GM23338 (cell line): ENCODE data around the gene ACTG2. TPM values are rescaled to one million over a fixed set of nuclear protein-coding genes. Genes with fewer than 3 reads are reported as not detected.

Experiments used
- ATAC-seq: fragments of 200-7000 bp; cut with Tn5 transposase; 3 replicates; pipeline ENCODE4 v1.9.1; 2020
- DNase-seq: peaks from one replicate; pipeline ENCODE4 v3.0.0-alpha.2; 2015; ENCODE audit warnings: low spot score
- H2AFZ ChIP-seq: fragments of 200-600 bp; sonication (generic); 2 replicates; pipeline ENCODE4 v1.8.0; 2016; ENCODE audit warnings: antibody characterized with exemption, mild to moderate bottlenecking, moderate library complexity
- H3F3A ChIP-seq: fragments of 200-600 bp; sonication (generic); replicated peaks from 2 replicates; pipeline ENCODE4 v1.8.0; 2017; ENCODE audit warnings: antibody characterized with exemption, mixed run types, low read depth
- H3K27ac ChIP-seq: fragments of 200-600 bp; sonication (generic); 2 replicates; pipeline ENCODE4 v1.6.1; 2016; ENCODE audit warnings: low read depth
- H3K27me3 ChIP-seq: fragments of 200-600 bp; sonication (generic); 2 replicates; pipeline ENCODE4 v1.8.0; 2016; ENCODE audit warnings: mild to moderate bottlenecking, mixed run types, moderate library complexity; ENCODE audit not compliant: insufficient read depth
- H3K36me3 ChIP-seq: fragments of 200-600 bp; sonication (generic); 2 replicates; pipeline ENCODE4 v1.8.0; 2016; ENCODE audit warnings: mild to moderate bottlenecking; ENCODE audit not compliant: insufficient read depth
- H3K4me1 ChIP-seq: fragments of 200-600 bp; sonication (generic); 2 replicates; pipeline ENCODE4 v1.8.0; 2016; ENCODE audit warnings: mild to moderate bottlenecking, moderate library complexity; ENCODE audit not compliant: insufficient read depth
- H3K4me2 ChIP-seq: fragments of 200-600 bp; sonication (generic); 2 replicates; pipeline ENCODE4 v1.7.1; 2017; ENCODE audit warnings: mixed run types
- H3K4me3 ChIP-seq: fragments of 200-600 bp; sonication (generic); 2 replicates; pipeline ENCODE4 v1.6.1; 2016; ENCODE audit warnings: mixed run types
- H3K79me2 ChIP-seq: fragments of 200-600 bp; sonication (generic); replicated peaks from 2 replicates; pipeline ENCODE4 v1.8.0; 2017; ENCODE audit warnings: mild to moderate bottlenecking; ENCODE audit not compliant: insufficient read depth
- H3K9me2 ChIP-seq: fragments of 200-600 bp; sonication (generic); 2 replicates; pipeline ENCODE4 v1.8.0; 2017; ENCODE audit not compliant: insufficient read depth
- H4K20me1 ChIP-seq: fragments of 200-600 bp; sonication (generic); replicated peaks from 2 replicates; pipeline ENCODE4 v1.8.0; 2017; ENCODE audit warnings: mild to moderate bottlenecking; ENCODE audit not compliant: insufficient read depth
- H3K27ac Mint-ChIP-seq: 2 replicates; pipeline ENCODE4 v1.8.0; 2020; ENCODE audit warnings: inconsistent platforms, mild to moderate bottlenecking, moderate library complexity, mixed read lengths
- H3K27me3 Mint-ChIP-seq: 3 replicates; pipeline ENCODE4 v1.8.0; 2022; ENCODE audit warnings: low read depth, mild to moderate bottlenecking, moderate library complexity, mixed read lengths, inconsistent platforms; ENCODE audit not compliant: insufficient read depth, poor library complexity
- H3K36me3 Mint-ChIP-seq: 3 replicates; pipeline ENCODE4 v1.8.0; 2021; ENCODE audit warnings: low read depth, mild to moderate bottlenecking, inconsistent platforms, moderate library complexity, mixed read lengths
- H3K4me1 Mint-ChIP-seq: 3 replicates; pipeline ENCODE4 v1.8.0; 2020; ENCODE audit warnings: mild to moderate bottlenecking, inconsistent platforms, mixed read lengths
- H3K4me3 Mint-ChIP-seq: 3 replicates; pipeline ENCODE4 v1.8.0; 2021; ENCODE audit warnings: moderate library complexity, mild to moderate bottlenecking, inconsistent platforms, mixed read lengths
- H3K9me3 Mint-ChIP-seq: 3 replicates; pipeline ENCODE4 v1.8.0; 2020; ENCODE audit warnings: moderate library complexity, mild to moderate bottlenecking, inconsistent platforms, mixed read lengths
- CREB1 ChIP-seq: fragments of 250-450 bp; sonication (Bioruptor Pico); IDR thresholded peaks from 2 replicates; pipeline ENCODE4 v1.5.0; 2020; ENCODE audit warnings: low read depth, mild to moderate bottlenecking, moderate library complexity
- EZH2 ChIP-seq: fragments of 200-600 bp; sonication (generic); IDR thresholded peaks from one replicate; pipeline ENCODE4 v1.8.0; 2017; ENCODE audit warnings: antibody characterized with exemption, mild to moderate bottlenecking, low read depth; ENCODE audit not compliant: unreplicated experiment
- EZH2phosphoT487 ChIP-seq: fragments of 200-600 bp; sonication (generic); IDR thresholded peaks from one replicate; pipeline ENCODE4 v1.8.1; 2018; ENCODE audit warnings: antibody characterized with exemption; ENCODE audit not compliant: unreplicated experiment
- JUNB ChIP-seq: IDR thresholded peaks from one replicate; pipeline ENCODE4 v1.6.1; 2016; ENCODE audit warnings: antibody characterized with exemption; ENCODE audit not compliant: unreplicated experiment
- NANOG ChIP-seq: IDR thresholded peaks from 2 replicates; pipeline ENCODE4 v1.6.1; 2016; ENCODE audit warnings: antibody characterized with exemption, borderline replicate concordance
- POLR2AphosphoS5 ChIP-seq: IDR thresholded peaks from 2 replicates; pipeline ENCODE4 v1.6.1; 2016; ENCODE audit warnings: antibody characterized with exemption, low read depth
- STAT1 ChIP-seq: IDR thresholded peaks from one replicate; pipeline ENCODE4 v1.6.1; 2016; ENCODE audit warnings: antibody characterized with exemption; ENCODE audit not compliant: unreplicated experiment
- polyA plus RNA-seq: library from polyadenylated mRNA; unstranded; fragments of >200 nt; fragmentation: Nextera tagmentation; extraction: Ambion mirVana; gene quantifications from 2 replicates; pipeline ENCODE4 v1.2.1, GENCODE V29; 2016
- total RNA-seq: library from RNA; depleted of rRNA; stranded (reverse); fragments of >200 nt; shearing (Covaris generic); gene quantifications from 2 replicates; pipeline ENCODE4 v1.2.3, GENCODE V29; 2014
- TF ChIP-seq, protein P1 (sequence below): fragments of 250-450 bp; sonication (Bioruptor Pico); IDR thresholded peaks from 2 replicates; pipeline ENCODE4 v1.5.0; 2020; ENCODE audit warnings: mild to moderate bottlenecking, moderate library complexity
- TF ChIP-seq, protein P2 (sequence below): IDR thresholded peaks from one replicate; pipeline ENCODE4 v1.6.1; 2018; ENCODE audit warnings: antibody characterized with exemption; ENCODE audit not compliant: unreplicated experiment

Gene ACTG2
- total and polyA plus RNA-seq, 2 experiments from 2014 or later: 8.0 to 8.5 TPM

DNA sequence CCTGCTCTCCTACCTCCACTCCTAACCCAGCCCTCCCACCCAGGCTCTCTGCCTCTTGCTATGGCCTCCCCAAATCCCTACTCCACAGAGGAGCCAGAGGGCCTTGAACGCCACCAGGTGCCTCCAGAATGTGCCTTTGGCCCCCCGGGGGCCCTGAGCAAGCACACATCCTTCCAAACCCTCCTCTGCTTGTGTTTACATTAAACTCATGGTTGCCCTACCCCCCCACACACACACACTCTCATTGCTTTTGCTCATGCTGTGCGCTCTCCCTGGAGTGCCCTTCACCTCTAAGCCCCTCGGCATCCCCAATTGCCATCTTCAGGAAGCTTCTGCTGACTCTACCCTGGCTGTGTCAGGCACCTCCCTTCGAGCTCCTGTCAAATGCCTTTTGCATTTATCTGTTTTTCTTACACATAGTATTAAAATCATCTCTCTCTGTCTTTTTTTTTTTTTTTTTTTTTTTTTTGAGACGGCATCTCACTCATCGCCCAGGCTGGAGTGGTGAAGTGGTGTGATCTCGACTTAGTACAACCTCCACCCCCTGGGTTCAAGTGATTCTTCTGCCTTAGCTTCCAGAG, 75.6 kb downstream of the ACTG2 start (continued):
- TF ChIP-seq, protein P1, sequence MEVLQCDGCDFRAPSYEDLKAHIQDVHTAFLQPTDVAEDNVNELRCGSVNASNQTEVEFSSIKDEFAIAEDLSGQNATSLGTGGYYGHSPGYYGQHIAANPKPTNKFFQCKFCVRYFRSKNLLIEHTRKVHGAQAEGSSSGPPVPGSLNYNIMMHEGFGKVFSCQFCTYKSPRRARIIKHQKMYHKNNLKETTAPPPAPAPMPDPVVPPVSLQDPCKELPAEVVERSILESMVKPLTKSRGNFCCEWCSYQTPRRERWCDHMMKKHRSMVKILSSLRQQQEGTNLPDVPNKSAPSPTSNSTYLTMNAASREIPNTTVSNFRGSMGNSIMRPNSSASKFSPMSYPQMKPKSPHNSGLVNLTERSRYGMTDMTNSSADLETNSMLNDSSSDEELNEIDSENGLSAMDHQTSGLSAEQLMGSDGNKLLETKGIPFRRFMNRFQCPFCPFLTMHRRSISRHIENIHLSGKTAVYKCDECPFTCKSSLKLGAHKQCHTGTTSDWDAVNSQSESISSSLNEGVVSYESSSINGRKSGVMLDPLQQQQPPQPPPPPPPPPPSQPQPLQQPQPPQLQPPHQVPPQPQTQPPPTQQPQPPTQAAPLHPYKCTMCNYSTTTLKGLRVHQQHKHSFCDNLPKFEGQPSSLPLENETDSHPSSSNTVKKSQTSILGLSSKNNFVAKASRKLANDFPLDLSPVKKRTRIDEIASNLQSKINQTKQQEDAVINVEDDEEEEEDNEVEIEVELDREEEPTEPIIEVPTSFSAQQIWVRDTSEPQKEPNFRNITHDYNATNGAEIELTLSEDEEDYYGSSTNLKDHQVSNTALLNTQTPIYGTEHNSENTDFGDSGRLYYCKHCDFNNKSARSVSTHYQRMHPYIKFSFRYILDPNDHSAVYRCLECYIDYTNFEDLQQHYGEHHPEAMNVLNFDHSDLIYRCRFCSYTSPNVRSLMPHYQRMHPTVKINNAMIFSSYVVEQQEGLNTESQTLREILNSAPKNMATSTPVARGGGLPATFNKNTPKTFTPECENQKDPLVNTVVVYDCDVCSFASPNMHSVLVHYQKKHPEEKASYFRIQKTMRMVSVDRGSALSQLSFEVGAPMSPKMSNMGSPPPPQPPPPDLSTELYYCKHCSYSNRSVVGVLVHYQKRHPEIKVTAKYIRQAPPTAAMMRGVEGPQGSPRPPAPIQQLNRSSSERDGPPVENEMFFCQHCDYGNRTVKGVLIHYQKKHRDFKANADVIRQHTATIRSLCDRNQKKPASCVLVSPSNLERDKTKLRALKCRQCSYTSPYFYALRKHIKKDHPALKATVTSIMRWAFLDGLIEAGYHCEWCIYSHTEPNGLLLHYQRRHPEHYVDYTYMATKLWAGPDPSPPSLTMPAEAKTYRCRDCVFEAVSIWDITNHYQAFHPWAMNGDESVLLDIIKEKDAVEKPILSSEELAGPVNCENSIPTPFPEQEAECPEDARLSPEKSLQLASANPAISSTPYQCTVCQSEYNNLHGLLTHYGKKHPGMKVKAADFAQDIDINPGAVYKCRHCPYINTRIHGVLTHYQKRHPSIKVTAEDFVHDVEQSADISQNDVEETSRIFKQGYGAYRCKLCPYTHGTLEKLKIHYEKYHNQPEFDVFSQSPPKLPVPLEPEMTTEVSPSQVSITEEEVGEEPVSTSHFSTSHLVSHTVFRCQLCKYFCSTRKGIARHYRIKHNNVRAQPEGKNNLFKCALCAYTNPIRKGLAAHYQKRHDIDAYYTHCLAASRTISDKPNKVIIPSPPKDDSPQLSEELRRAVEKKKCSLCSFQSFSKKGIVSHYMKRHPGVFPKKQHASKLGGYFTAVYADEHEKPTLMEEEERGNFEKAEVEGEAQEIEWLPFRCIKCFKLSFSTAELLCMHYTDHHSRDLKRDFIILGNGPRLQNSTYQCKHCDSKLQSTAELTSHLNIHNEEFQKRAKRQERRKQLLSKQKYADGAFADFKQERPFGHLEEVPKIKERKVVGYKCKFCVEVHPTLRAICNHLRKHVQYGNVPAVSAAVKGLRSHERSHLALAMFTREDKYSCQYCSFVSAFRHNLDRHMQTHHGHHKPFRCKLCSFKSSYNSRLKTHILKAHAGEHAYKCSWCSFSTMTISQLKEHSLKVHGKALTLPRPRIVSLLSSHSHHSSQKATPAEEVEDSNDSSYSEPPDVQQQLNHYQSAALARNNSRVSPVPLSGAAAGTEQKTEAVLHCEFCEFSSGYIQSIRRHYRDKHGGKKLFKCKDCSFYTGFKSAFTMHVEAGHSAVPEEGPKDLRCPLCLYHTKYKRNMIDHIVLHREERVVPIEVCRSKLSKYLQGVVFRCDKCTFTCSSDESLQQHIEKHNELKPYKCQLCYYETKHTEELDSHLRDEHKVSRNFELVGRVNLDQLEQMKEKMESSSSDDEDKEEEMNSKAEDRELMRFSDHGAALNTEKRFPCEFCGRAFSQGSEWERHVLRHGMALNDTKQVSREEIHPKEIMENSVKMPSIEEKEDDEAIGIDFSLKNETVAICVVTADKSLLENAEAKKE (CRISPR knock-in tag): no peak
- TF ChIP-seq NANOG: no peak

DNA sequence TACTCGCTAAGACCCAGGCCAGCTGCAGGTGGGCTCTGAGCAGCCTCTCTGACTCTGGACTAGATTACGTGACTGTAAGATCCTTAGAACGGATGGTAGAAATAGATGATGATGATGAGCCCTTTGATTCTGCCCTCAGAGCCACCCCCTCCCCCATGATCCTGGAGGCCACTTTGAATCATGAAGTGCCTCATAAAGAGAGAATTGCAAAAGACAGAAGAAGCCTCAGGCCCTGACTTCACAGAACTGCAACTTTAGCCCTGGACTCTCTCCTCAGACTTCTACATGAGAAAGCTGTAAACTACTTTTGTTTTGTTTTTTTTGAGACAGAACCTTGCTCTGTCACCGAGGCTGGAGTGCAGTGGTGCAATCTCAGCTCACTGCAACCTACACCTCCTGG, 76.5 kb downstream of the ACTG2 start:
- DNase-seq (no peak), ATAC-seq (no peak)
- Histone ChIP-seq H3K79me2 (no peaks in the 10 kb centered on the region), H3K36me3 (no peaks in the 10 kb centered on the region), H3F3A (no peaks in the 10 kb centered on the region), H2AFZ (no peak overlapping the region), H3K27ac (no peak overlapping the region), H3K4me1 (no peaks in the 10 kb centered on the region), H3K27me3 (no peaks in the 10 kb centered on the region), H3K9me2 (peaks cover 3% of the 10 kb centered on the region; the same call in 1 of the 2 replicates), H4K20me1 (no peaks in the 10 kb centered on the region), H3K4me3 (no peak overlapping the region), H3K4me2 (no peak overlapping the region)
- Mint-ChIP-seq H3K36me3 (no peaks in the 10 kb centered on the region), H3K4me3 (no peak overlapping the region), H3K27me3 (peaks cover 7% of the 10 kb centered on the region), H3K27ac (no peak overlapping the region), H3K9me3 (no peaks in the 10 kb centered on the region), H3K4me1 (peaks cover 23% of the 10 kb centered on the region)
- no peak for TF ChIP-seq EZH2phosphoT487
- TF ChIP-seq NANOG: no peak
- TF ChIP-seq CREB1 (CRISPR knock-in tag): no peak
- TF ChIP-seq, protein P2, sequence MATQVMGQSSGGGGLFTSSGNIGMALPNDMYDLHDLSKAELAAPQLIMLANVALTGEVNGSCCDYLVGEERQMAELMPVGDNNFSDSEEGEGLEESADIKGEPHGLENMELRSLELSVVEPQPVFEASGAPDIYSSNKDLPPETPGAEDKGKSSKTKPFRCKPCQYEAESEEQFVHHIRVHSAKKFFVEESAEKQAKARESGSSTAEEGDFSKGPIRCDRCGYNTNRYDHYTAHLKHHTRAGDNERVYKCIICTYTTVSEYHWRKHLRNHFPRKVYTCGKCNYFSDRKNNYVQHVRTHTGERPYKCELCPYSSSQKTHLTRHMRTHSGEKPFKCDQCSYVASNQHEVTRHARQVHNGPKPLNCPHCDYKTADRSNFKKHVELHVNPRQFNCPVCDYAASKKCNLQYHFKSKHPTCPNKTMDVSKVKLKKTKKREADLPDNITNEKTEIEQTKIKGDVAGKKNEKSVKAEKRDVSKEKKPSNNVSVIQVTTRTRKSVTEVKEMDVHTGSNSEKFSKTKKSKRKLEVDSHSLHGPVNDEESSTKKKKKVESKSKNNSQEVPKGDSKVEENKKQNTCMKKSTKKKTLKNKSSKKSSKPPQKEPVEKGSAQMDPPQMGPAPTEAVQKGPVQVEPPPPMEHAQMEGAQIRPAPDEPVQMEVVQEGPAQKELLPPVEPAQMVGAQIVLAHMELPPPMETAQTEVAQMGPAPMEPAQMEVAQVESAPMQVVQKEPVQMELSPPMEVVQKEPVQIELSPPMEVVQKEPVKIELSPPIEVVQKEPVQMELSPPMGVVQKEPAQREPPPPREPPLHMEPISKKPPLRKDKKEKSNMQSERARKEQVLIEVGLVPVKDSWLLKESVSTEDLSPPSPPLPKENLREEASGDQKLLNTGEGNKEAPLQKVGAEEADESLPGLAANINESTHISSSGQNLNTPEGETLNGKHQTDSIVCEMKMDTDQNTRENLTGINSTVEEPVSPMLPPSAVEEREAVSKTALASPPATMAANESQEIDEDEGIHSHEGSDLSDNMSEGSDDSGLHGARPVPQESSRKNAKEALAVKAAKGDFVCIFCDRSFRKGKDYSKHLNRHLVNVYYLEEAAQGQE: no peak
- no peak for TF ChIP-seq POLR2AphosphoS5
- no peak for TF ChIP-seq JUNB
- TF ChIP-seq STAT1: no peak
- TF ChIP-seq EZH2: no peak
